CD14-positive monocyte (primary cell): ENCODE data around the gene AHSP. TPM values are rescaled to one million over a fixed set of nuclear protein-coding genes. Genes with fewer than 3 reads are reported as not detected.

Source experiments
- DNase-seq, 3 donors: peaks; one replicate each; pipeline ENCODE4 v3.0.0-alpha.2; 2011 to 2022
- H2AFZ ChIP-seq: 2 replicates; pipeline ENCODE4 v1.6.0; 2012; ENCODE audit warnings: mild to moderate bottlenecking, low read depth, low read length, inconsistent platforms; ENCODE audit not compliant: insufficient read depth, poor library complexity, severe bottlenecking
- H3K27ac ChIP-seq, 2 donors: 1 replicate in 1 of 2; 2 replicates in 1 of 2; pipeline ENCODE4 v1.5.1; 2012 to 2013; ENCODE audit warnings: low read length in 2 of 2, control low read depth in 1 of 2, inconsistent platforms in 1 of 2, low read depth in 1 of 2, mild to moderate bottlenecking in 1 of 2
- H3K27me3 ChIP-seq, 2 donors: one replicate each; pipeline versions ENCODE4 v1.6.0 to v1.6.1; 2011 to 2013; ENCODE audit warnings: low read length in 2 of 2; ENCODE audit not compliant: control insufficient read depth in 2 of 2, insufficient read depth in 2 of 2
- H3K36me3 ChIP-seq, 2 donors: replicated peaks in 1 of 2; 1 replicate in 1 of 2; 2 replicates in 1 of 2; pipeline versions ENCODE4 v1.5.1 to v1.6.1; 2012 to 2013; ENCODE audit warnings: low read length in 2 of 2, control low read depth in 1 of 2, inconsistent platforms in 1 of 2, mild to moderate bottlenecking in 1 of 2; ENCODE audit not compliant: insufficient read depth in 2 of 2, control insufficient read depth in 1 of 2
- H3K4me1 ChIP-seq, 2 donors: 1 replicate in 1 of 2; 2 replicates in 1 of 2; pipeline versions ENCODE4 v1.5.1 to v1.6.1; 2012 to 2013; ENCODE audit warnings: low read length in 2 of 2, control low read depth in 1 of 2, inconsistent platforms in 1 of 2, mild to moderate bottlenecking in 1 of 2, moderate library complexity in 1 of 2; ENCODE audit not compliant: insufficient read depth in 2 of 2, control insufficient read depth in 1 of 2
- H3K4me2 ChIP-seq: replicated peaks from 2 replicates; pipeline ENCODE3; 2012; ENCODE audit warnings: low read length, moderate library complexity, mild to moderate bottlenecking; ENCODE audit not compliant: poor library complexity, severe bottlenecking; ENCODE audit errors: extremely low read depth
- H3K4me3 ChIP-seq, 3 experiments: fragments of 200-600 bp in 1 of 3; sonication (generic) in 1 of 3; replicated peaks in 1 of 3; 1 replicate in 2 of 3; 2 replicates in 1 of 3; pipeline ENCODE4 v1.5.1; 2011 to 2013; ENCODE audit warnings: low read length in 3 of 3, mild to moderate bottlenecking in 3 of 3, control low read depth in 2 of 3, low read depth in 2 of 3, inconsistent platforms in 1 of 3, moderate library complexity in 1 of 3
- H3K79me2 ChIP-seq: 2 replicates; pipeline ENCODE4 v1.6.0; 2012; ENCODE audit warnings: mild to moderate bottlenecking, control low read depth, inconsistent platforms, low read length, moderate library complexity; ENCODE audit not compliant: insufficient read depth
- H3K9ac ChIP-seq: 2 replicates; pipeline ENCODE4 v1.6.0; 2017; ENCODE audit warnings: low read length, mild to moderate bottlenecking; ENCODE audit not compliant: insufficient read depth, poor library complexity, severe bottlenecking
- H3K9me3 ChIP-seq, 2 donors: replicated peaks in 1 of 2; 1 replicate in 1 of 2; 2 replicates in 1 of 2; pipeline versions ENCODE4 v1.5.1 to v1.6.1; 2012 to 2013; ENCODE audit warnings: low read length in 2 of 2, control low read depth in 1 of 2; ENCODE audit not compliant: control insufficient read depth in 1 of 2, insufficient read depth in 1 of 2
- H4K20me1 ChIP-seq: 2 replicates; pipeline ENCODE4 v1.6.0; 2012; ENCODE audit warnings: mild to moderate bottlenecking, low read length, control low read depth, moderate library complexity; ENCODE audit not compliant: insufficient read depth
- H3K27ac Mint-ChIP-seq, 7 donors: one replicate each; pipeline ENCODE4 v1.8.0; 2020; ENCODE audit warnings: mild to moderate bottlenecking in 7 of 7, mixed read lengths in 7 of 7, moderate library complexity in 6 of 7, inconsistent platforms in 2 of 7
- H3K27me3 Mint-ChIP-seq, 3 donors: one replicate each; pipeline ENCODE4 v1.8.0; 2021 to 2022; ENCODE audit warnings: low read depth in 3 of 3, mild to moderate bottlenecking in 3 of 3, mixed read lengths in 3 of 3, moderate library complexity in 3 of 3, inconsistent platforms in 1 of 3
- H3K36me3 Mint-ChIP-seq, 2 donors: one replicate each; pipeline ENCODE4 v1.8.0; 2020; ENCODE audit warnings: mixed read lengths in 2 of 2, inconsistent platforms in 1 of 2, mild to moderate bottlenecking in 1 of 2
- H3K4me1 Mint-ChIP-seq: one replicate; pipeline ENCODE4 v1.8.0; 2020; ENCODE audit warnings: mild to moderate bottlenecking, mixed read lengths
- H3K4me3 Mint-ChIP-seq, 2 donors: one replicate each; pipeline ENCODE4 v1.8.0; 2020; ENCODE audit warnings: mild to moderate bottlenecking in 2 of 2, mixed read lengths in 2 of 2, moderate library complexity in 1 of 2
- H3K9me3 Mint-ChIP-seq, 7 donors: one replicate each; pipeline ENCODE4 v1.8.0; 2020 to 2022; ENCODE audit warnings: mixed read lengths in 7 of 7, mild to moderate bottlenecking in 6 of 7, moderate library complexity in 6 of 7, inconsistent platforms in 2 of 7
- WGBS: methylation state at CpG from one replicate; pipeline ENCODE4 v1.1.5; 2013; ENCODE audit warnings: missing lambda C conversion rate; ENCODE audit not compliant: insufficient coverage; 5-methylcytosine and 5-hydroxymethylcytosine counted together
- intact Hi-C, 2 donors: fragments of 100-400 bp; cut with micrococcal nuclease; formaldehyde crosslinking; loops; one replicate each; pipeline versions ENCODE4 v1.15.0 to v1.15.1; 2023
- polyA plus RNA-seq, 3 donors: library from polyadenylated mRNA; depleted of rRNA in 1 of 3; unstranded in 2 of 3; stranded (reverse) in 1 of 3; fragments of 300-500 nt in 2 of 3; fragments of >200 nt in 1 of 3; fragmentation: Illumina TruSeq in 2 of 3; gene quantifications; 1 replicate in 2 of 3; 2 replicates in 1 of 3; pipeline ENCODE4 v1.2.3, GENCODE V29; 2012 to 2021
- TF ChIP-seq, protein P1 (sequence below): fragments of 200-600 bp; IDR thresholded peaks from one replicate; pipeline ENCODE4 v1.8.0; 2022; ENCODE audit warnings: antibody characterized with exemption, mild to moderate bottlenecking

The AHSP gene
- polyA plus RNA-seq, 3 donors: 0.84 TPM; not detected in 2

DNA sequence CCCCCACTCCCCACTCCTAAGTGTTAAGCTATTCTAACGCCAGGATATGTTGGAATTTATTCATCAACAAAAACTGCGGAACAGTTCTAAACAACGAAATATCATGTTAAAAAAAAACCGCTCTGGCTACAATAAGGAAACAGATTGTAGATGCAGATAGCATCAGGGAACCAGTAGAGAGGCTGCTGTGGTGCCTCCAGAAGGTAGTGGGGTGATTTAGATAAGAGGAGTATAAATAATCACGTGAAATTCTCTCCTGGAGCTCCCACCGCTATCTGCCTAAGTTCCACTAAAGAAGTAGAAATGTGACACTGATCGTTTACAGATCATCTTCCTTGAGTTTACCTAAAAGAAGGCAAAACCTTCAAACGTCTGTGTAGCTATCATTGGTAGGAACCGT is 8.0 kb downstream of the AHSP start:
- intact Hi-C loops: loop anchor here in 1 of 2 donors (10.0 kb wide), 1 partner anchor 149 kb away; no protein-coding TSS in a partner anchor
- Histone ChIP-seq H3K4me3 (no peak overlapping the region), H3K79me2 (no peaks in the 10 kb centered on the region), H3K27me3 (peaks cover 31 to 53% of the 10 kb centered on the region in 2 donors), H3K9me3 (peaks cover 15 to 16% of the 10 kb centered on the region in 2 donors), H2AFZ (no peak overlapping the region), H4K20me1 (no peaks in the 10 kb centered on the region), H3K9ac (no peak overlapping the region), H3K4me2 (no peak overlapping the region), H3K4me1 (peaks cover 0 to 7% of the 10 kb centered on the region in 2 donors), H3K27ac (no peak overlapping the region), H3K36me3 (no peaks in the 10 kb centered on the region)
- DNase-seq: no peak
- Mint-ChIP-seq H3K27ac (no peak overlapping the region), H3K36me3 (peaks cover 0 to 5% of the 10 kb centered on the region in 2 donors), H3K9me3 (peaks cover 8 to 38% (median 25%) of the 10 kb centered on the region in 7 donors), H3K27me3 (peaks cover 45 to 52% (median 45%) of the 10 kb centered on the region in 3 donors), H3K4me3 (peak overlapping the region in 1 of 2 donors; percentile 52), H3K4me1 (peaks cover 5% of the 10 kb centered on the region)
- WGBS: no CpG with 5 or more reads among the region's 9 CpGs
- TF ChIP-seq, protein P1, sequence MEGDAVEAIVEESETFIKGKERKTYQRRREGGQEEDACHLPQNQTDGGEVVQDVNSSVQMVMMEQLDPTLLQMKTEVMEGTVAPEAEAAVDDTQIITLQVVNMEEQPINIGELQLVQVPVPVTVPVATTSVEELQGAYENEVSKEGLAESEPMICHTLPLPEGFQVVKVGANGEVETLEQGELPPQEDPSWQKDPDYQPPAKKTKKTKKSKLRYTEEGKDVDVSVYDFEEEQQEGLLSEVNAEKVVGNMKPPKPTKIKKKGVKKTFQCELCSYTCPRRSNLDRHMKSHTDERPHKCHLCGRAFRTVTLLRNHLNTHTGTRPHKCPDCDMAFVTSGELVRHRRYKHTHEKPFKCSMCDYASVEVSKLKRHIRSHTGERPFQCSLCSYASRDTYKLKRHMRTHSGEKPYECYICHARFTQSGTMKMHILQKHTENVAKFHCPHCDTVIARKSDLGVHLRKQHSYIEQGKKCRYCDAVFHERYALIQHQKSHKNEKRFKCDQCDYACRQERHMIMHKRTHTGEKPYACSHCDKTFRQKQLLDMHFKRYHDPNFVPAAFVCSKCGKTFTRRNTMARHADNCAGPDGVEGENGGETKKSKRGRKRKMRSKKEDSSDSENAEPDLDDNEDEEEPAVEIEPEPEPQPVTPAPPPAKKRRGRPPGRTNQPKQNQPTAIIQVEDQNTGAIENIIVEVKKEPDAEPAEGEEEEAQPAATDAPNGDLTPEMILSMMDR: no peak

DNA sequence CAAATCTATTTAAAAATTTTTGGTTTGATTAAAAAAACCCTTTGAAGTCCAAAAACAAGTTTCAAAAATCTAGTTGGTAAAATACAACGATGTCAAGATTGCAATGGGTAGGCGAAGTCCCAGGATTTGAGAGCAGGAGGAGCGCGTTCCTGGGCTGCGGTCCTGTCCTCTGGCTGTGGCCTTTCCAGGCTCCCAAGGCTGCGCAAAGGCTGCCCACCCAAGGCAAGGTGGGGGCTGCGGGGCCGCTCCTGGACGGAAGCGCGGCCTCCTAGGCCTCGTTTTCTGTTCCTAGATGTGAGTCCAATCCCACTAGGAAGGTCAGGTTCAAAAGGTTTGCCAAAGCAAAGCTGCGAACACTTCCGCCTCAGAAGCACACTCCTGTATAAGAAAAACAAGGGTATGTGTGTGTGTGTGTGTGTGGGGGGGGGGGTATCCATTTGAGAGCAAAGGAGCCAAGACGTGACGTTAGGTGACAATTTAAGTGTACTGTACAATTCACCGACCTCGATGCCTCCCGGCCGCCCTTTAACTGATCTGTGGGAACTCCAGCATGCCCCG is 9.2 kb downstream of the AHSP start:
- Histone ChIP-seq H3K79me2 (no peaks in the 10 kb centered on the region), H3K27me3 (peaks cover 29 to 49% of the 10 kb centered on the region in 2 donors), H3K9me3 (peaks cover 15 to 16% of the 10 kb centered on the region in 2 donors), H3K36me3 (no peaks in the 10 kb centered on the region), H3K4me3 (peak overlapping the region in 1 of 3 experiments; percentile 58), H3K9ac (peak overlapping the region; percentile 21), H3K4me2 (peak overlapping the region; percentile 68), H3K4me1 (peaks cover 0 to 7% of the 10 kb centered on the region in 2 donors), H3K27ac (no peak overlapping the region), H2AFZ (no peak overlapping the region), H4K20me1 (no peaks in the 10 kb centered on the region)
- TF ChIP-seq, protein P1: no peak
- WGBS: 78% methylated on average over 21 of the region's 21 CpGs
- H3K27me3 Mint-ChIP-seq: peaks cover 45 to 52% (median 45%) of the 10 kb centered on the region in 3 donors
- intact Hi-C loops: loop anchor here in 1 of 2 donors (10.0 kb wide), 1 partner anchor 148 kb away; no protein-coding TSS in a partner anchor
- peak overlapping the region in 1 of 2 donors; percentile 60 for H3K4me3 Mint-ChIP-seq
- peaks cover 0 to 5% of the 10 kb centered on the region in 2 donors for H3K36me3 Mint-ChIP-seq
- H3K9me3 Mint-ChIP-seq: peaks cover 11 to 39% (median 28%) of the 10 kb centered on the region in 7 donors
- H3K27ac Mint-ChIP-seq: no peak overlapping the region
- H3K4me1 Mint-ChIP-seq: peaks cover 5% of the 10 kb centered on the region
- DNase-seq: no peak
